ENCODE data around the gene AMDHD2. TPM values are rescaled to one million over a fixed set of nuclear protein-coding genes. Genes with fewer than 3 reads are reported as not detected.

AMDHD2 gene
- total and polyA plus RNA-seq, 5 donors from 2014 or later: 18.3 to 239 (median 18.8) TPM

DNA sequence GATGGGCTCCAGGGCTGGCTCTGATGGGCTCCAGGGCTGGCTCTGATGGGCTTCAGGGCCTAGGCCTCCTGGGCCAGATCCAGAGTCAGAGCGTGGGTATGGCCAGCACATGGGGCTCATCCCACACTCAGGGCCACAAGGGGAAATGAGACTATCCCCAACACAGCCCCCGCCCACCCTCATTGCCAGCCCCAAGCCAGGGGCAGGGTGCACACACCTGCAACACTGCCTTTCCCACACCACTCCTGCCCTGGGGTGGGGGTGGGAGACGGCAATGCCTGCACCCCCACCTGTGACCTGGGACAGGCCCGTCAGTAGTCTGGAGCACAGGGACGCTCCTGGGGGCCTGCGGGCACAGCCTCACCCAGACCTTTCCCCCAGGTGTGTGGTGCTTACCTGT lies 20.7 kb upstream of the AMDHD2 start:
- H3K36me3 ChIP-seq (ENCODE audit: control insufficient read depth, insufficient read depth, low read length): peaks cover 3% of the 10 kb centered on the region
- no peak for ATAC-seq (ENCODE audit: low read depth in 2 of 2)
- DNase-seq: no peak
- H3K4me1 ChIP-seq (ENCODE audit: control insufficient read depth, insufficient read depth, low read length, poor library complexity, severe bottlenecking): peaks cover 5% of the 10 kb centered on the region
- Mint-ChIP-seq H3K36me3 (no peaks in the 10 kb centered on the region), H3K27ac (no peak overlapping the region), H3K9me3 (peaks cover 0 to 2% (median 0%) of the 10 kb centered on the region in 7 donors), H3K27me3 (no peaks in the 10 kb centered on the region), H3K4me3 (no peak overlapping the region), H3K4me1 (peaks cover 0 to 2% (median 1%) of the 10 kb centered on the region in 4 donors)
- H3K9me3 ChIP-seq (ENCODE audit: control insufficient read depth in 2 of 2, low read length in 2 of 2): no peaks in the 10 kb centered on the region
- H3K27me3 ChIP-seq (ENCODE audit: control insufficient read depth, insufficient read depth, low read length): no peaks in the 10 kb centered on the region
- no peak overlapping the region for H3K27ac ChIP-seq (ENCODE audit: insufficient read depth, low read length, poor library complexity, severe bottlenecking)
- no peak overlapping the region for H3K4me3 ChIP-seq (ENCODE audit: low read depth, low read length)

DNA sequence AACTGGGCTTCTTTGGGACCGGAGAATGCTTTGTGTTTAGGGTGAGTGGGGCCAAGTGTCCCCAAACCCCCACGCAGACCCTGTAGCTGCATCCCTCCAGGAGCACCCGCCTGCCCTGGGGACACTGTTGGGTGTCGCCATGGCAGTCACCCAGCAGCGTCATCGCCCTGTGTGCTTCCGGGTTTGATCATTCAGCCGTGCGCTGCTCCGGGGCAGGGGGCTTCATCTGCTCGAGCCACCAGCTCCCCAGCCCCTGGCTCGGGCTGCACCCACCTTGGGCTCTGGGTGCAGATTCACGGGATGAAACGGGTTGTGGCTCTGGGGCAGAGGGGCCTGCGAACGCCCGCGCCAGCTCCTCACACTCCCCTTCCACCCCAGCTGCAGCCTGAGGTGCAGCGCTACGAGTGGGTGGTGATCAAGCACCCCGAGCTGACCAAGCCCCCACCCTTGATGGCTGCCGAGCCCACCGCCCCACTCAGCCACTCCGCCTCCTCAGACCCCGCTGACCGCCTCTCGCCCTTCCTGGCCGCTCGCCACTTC lies 20.2 kb upstream of the AMDHD2 start:
- H3K27me3 Mint-ChIP-seq: no peaks in the 10 kb centered on the region
- no peaks in the 10 kb centered on the region for H3K36me3 Mint-ChIP-seq
- Histone ChIP-seq H3K9me3 (ENCODE audit: control insufficient read depth in 2 of 2, low read length in 2 of 2) (no peaks in the 10 kb centered on the region), H3K27me3 (ENCODE audit: control insufficient read depth, insufficient read depth, low read length) (no peaks in the 10 kb centered on the region), H3K27ac (ENCODE audit: insufficient read depth, low read length, poor library complexity, severe bottlenecking) (no peak overlapping the region), H3K4me1 (ENCODE audit: control insufficient read depth, insufficient read depth, low read length, poor library complexity, severe bottlenecking) (peaks cover 5% of the 10 kb centered on the region), H3K4me3 (ENCODE audit: low read depth, low read length) (no peak overlapping the region), H3K36me3 (ENCODE audit: control insufficient read depth, insufficient read depth, low read length) (peaks cover 3% of the 10 kb centered on the region)
- peaks cover 0 to 2% (median 0%) of the 10 kb centered on the region in 7 donors for H3K9me3 Mint-ChIP-seq
- no peak overlapping the region for H3K27ac Mint-ChIP-seq
- no peak for ATAC-seq (ENCODE audit: low read depth in 2 of 2)
- DNase-seq: no peak
- peaks cover 0 to 2% (median 1%) of the 10 kb centered on the region in 4 donors for H3K4me1 Mint-ChIP-seq
- peak overlapping the region in 1 of 4 donors; percentile 43 for H3K4me3 Mint-ChIP-seq

- no peaks in the 10 kb centered on the region for H3K9me3 ChIP-seq (ENCODE audit: control insufficient read depth in 2 of 2, low read length in 2 of 2)
- peaks cover 5% of the 10 kb centered on the region for H3K4me1 ChIP-seq (ENCODE audit: control insufficient read depth, insufficient read depth, low read length, poor library complexity, severe bottlenecking)
- DNase-seq (no peak), ATAC-seq (ENCODE audit: low read depth in 2 of 2) (no peak)
- no peak overlapping the region for H3K27ac ChIP-seq (ENCODE audit: insufficient read depth, low read length, poor library complexity, severe bottlenecking)
- H3K4me3 ChIP-seq (ENCODE audit: low read depth, low read length): no peak overlapping the region
- Mint-ChIP-seq H3K27ac (no peak overlapping the region), H3K36me3 (no peaks in the 10 kb centered on the region), H3K27me3 (no peaks in the 10 kb centered on the region), H3K4me3 (no peak overlapping the region), H3K4me1 (peaks cover 0 to 2% (median 1%) of the 10 kb centered on the region in 4 donors), H3K9me3 (peaks cover 0 to 2% (median 0%) of the 10 kb centered on the region in 7 donors)
- peaks cover 3% of the 10 kb centered on the region for H3K36me3 ChIP-seq (ENCODE audit: control insufficient read depth, insufficient read depth, low read length)
- H3K27me3 ChIP-seq (ENCODE audit: control insufficient read depth, insufficient read depth, low read length): no peaks in the 10 kb centered on the region
Observed at GRCh38 chr16:2500430-2500917, 19.7 kb upstream of the AMDHD2 start.

GRCh38 chr16:2500918-2501750 lies 19.0 kb upstream of the AMDHD2 start:
- Mint-ChIP-seq H3K9me3 (peaks cover 0 to 2% (median 0%) of the 10 kb centered on the region in 7 donors), H3K27ac (no peak overlapping the region), H3K36me3 (no peaks in the 10 kb centered on the region), H3K4me1 (peaks cover 0 to 2% (median 1%) of the 10 kb centered on the region in 4 donors), H3K4me3 (no peak overlapping the region), H3K27me3 (no peaks in the 10 kb centered on the region)
- ATAC-seq (ENCODE audit: low read depth in 2 of 2) (peak; percentile 85 to 87), DNase-seq (peak; percentile 67 to 77 (median 76))
- H3K27ac ChIP-seq (ENCODE audit: insufficient read depth, low read length, poor library complexity, severe bottlenecking): no peak overlapping the region
- H3K4me1 ChIP-seq (ENCODE audit: control insufficient read depth, insufficient read depth, low read length, poor library complexity, severe bottlenecking): peaks cover 5% of the 10 kb centered on the region
- peaks cover 3% of the 10 kb centered on the region for H3K36me3 ChIP-seq (ENCODE audit: control insufficient read depth, insufficient read depth, low read length)
- H3K27me3 ChIP-seq (ENCODE audit: control insufficient read depth, insufficient read depth, low read length): no peaks in the 10 kb centered on the region
- H3K4me3 ChIP-seq (ENCODE audit: low read depth, low read length): no peak overlapping the region
- H3K9me3 ChIP-seq (ENCODE audit: control insufficient read depth in 2 of 2, low read length in 2 of 2): no peaks in the 10 kb centered on the region

- no peaks in the 10 kb centered on the region for H3K36me3 ChIP-seq (ENCODE audit: control insufficient read depth, insufficient read depth, low read length)
- no peaks in the 10 kb centered on the region for H3K27me3 ChIP-seq (ENCODE audit: control insufficient read depth, insufficient read depth, low read length)
- Mint-ChIP-seq H3K9me3 (peaks cover 0 to 2% (median 0%) of the 10 kb centered on the region in 7 donors), H3K27me3 (no peaks in the 10 kb centered on the region), H3K36me3 (no peaks in the 10 kb centered on the region), H3K4me1 (peaks cover 0 to 2% (median 1%) of the 10 kb centered on the region in 4 donors), H3K4me3 (peak overlapping the region in 1 of 4 donors; percentile 8), H3K27ac (no peak overlapping the region)
- ATAC-seq (ENCODE audit: low read depth in 2 of 2) (no peak), DNase-seq (no peak)
- H3K9me3 ChIP-seq (ENCODE audit: control insufficient read depth in 2 of 2, low read length in 2 of 2): no peaks in the 10 kb centered on the region
- no peak overlapping the region for H3K4me3 ChIP-seq (ENCODE audit: low read depth, low read length)
- H3K4me1 ChIP-seq (ENCODE audit: control insufficient read depth, insufficient read depth, low read length, poor library complexity, severe bottlenecking): peaks cover 5% of the 10 kb centered on the region
- H3K27ac ChIP-seq (ENCODE audit: insufficient read depth, low read length, poor library complexity, severe bottlenecking): no peak overlapping the region
Observed at GRCh38 chr16:2501946-2502895, 17.9 kb upstream of the AMDHD2 start.

- Mint-ChIP-seq H3K27me3 (no peaks in the 10 kb centered on the region), H3K36me3 (no peaks in the 10 kb centered on the region), H3K9me3 (no peaks in the 10 kb centered on the region), H3K27ac (no peak overlapping the region), H3K4me1 (peaks cover 0 to 2% (median 0%) of the 10 kb centered on the region in 4 donors), H3K4me3 (no peak overlapping the region)
- Histone ChIP-seq H3K4me1 (ENCODE audit: control insufficient read depth, insufficient read depth, low read length, poor library complexity, severe bottlenecking) (peaks cover 5% of the 10 kb centered on the region), H3K9me3 (ENCODE audit: control insufficient read depth in 2 of 2, low read length in 2 of 2) (no peaks in the 10 kb centered on the region), H3K27me3 (ENCODE audit: control insufficient read depth, insufficient read depth, low read length) (no peaks in the 10 kb centered on the region), H3K36me3 (ENCODE audit: control insufficient read depth, insufficient read depth, low read length) (no peaks in the 10 kb centered on the region), H3K27ac (ENCODE audit: insufficient read depth, low read length, poor library complexity, severe bottlenecking) (no peak overlapping the region), H3K4me3 (ENCODE audit: low read depth, low read length) (no peak overlapping the region)
- no peak for ATAC-seq (ENCODE audit: low read depth in 2 of 2)
- DNase-seq: no peak
Observed at GRCh38 chr16:2505695-2506094, 14.5 kb upstream of the AMDHD2 start.

GRCh38 chr16:2507052-2507659 lies 13.0 kb upstream of the AMDHD2 start:
- Mint-ChIP-seq H3K27me3 (no peaks in the 10 kb centered on the region), H3K36me3 (no peaks in the 10 kb centered on the region), H3K4me3 (peak overlapping the region in 1 of 4 donors; percentile 32), H3K9me3 (no peaks in the 10 kb centered on the region), H3K4me1 (peaks cover 0 to 3% (median 0%) of the 10 kb centered on the region in 4 donors), H3K27ac (no peak overlapping the region)
- Histone ChIP-seq H3K36me3 (ENCODE audit: control insufficient read depth, insufficient read depth, low read length) (no peaks in the 10 kb centered on the region), H3K9me3 (ENCODE audit: control insufficient read depth in 2 of 2, low read length in 2 of 2) (no peaks in the 10 kb centered on the region), H3K4me3 (ENCODE audit: low read depth, low read length) (no peak overlapping the region), H3K4me1 (ENCODE audit: control insufficient read depth, insufficient read depth, low read length, poor library complexity, severe bottlenecking) (no peaks in the 10 kb centered on the region), H3K27me3 (ENCODE audit: control insufficient read depth, insufficient read depth, low read length) (no peaks in the 10 kb centered on the region), H3K27ac (ENCODE audit: insufficient read depth, low read length, poor library complexity, severe bottlenecking) (no peak overlapping the region)
- peak; percentile 33 to 47 for ATAC-seq (ENCODE audit: low read depth in 2 of 2)
- DNase-seq: no peak
